Chondrocyte (in vitro differentiated cells): Measurements from ENCODE around the gene NCAPH2. TPM values are rescaled to one million over a fixed set of nuclear protein-coding genes. Genes with fewer than 3 reads are reported as not detected.

Source experiments
- DNase-seq: peaks from one replicate; pipeline ENCODE4 v3.0.0; 2021; ENCODE audit warnings: mixed read lengths, low spot score
- H3K27ac Mint-ChIP-seq: one replicate; pipeline ENCODE4 v1.8.0; 2021; ENCODE audit warnings: mild to moderate bottlenecking, moderate library complexity, mixed read lengths; ENCODE audit not compliant: unreplicated experiment
- H3K27me3 Mint-ChIP-seq: 2 replicates; pipeline ENCODE4 v1.8.0; 2021; ENCODE audit warnings: low read depth, mixed read lengths
- H3K36me3 Mint-ChIP-seq: 2 replicates; pipeline ENCODE4 v1.8.0; 2021; ENCODE audit warnings: low read depth, mixed read lengths
- H3K4me1 Mint-ChIP-seq: 2 replicates; pipeline ENCODE4 v1.8.0; 2021; ENCODE audit warnings: low read depth, mild to moderate bottlenecking, mixed read lengths
- H3K4me3 Mint-ChIP-seq: one replicate; pipeline ENCODE4 v1.8.0; 2021; ENCODE audit warnings: mild to moderate bottlenecking, moderate library complexity, mixed read lengths; ENCODE audit not compliant: unreplicated experiment
- H3K9me3 Mint-ChIP-seq: 2 replicates; pipeline ENCODE4 v1.8.0; 2021; ENCODE audit warnings: low read depth, mixed read lengths
- CTCF ChIP-seq: fragments of 200-600 bp; sonication (generic); IDR thresholded peaks from 2 replicates; pipeline ENCODE4 v1.5.0; 2021; ENCODE audit warnings: antibody characterized with exemption, mild to moderate bottlenecking, moderate library complexity
- total RNA-seq: library from RNA; stranded (reverse); gene quantifications from 3 replicates; pipeline ENCODE4 v1.2.1, GENCODE V29; 2021

Gene NCAPH2
- total RNA-seq, 1 donor from 2014 or later = 38.9 TPM

GRCh38 chr22:50488006-50488677 lies 19.9 kb upstream of the NCAPH2 start:
- H3K4me3 Mint-ChIP-seq = no peak overlapping the region
- no peaks in the 10 kb centered on the region for H3K27me3 Mint-ChIP-seq

GRCh38 chr22:50488886-50489285 lies 19.1 kb upstream of the NCAPH2 start:
- H3K27ac Mint-ChIP-seq = no peak overlapping the region
- DNase-seq = no peak
- no peak for TF ChIP-seq CTCF
- no peaks in the 10 kb centered on the region for H3K27me3 Mint-ChIP-seq
- peaks cover 2% of the 10 kb centered on the region for H3K36me3 Mint-ChIP-seq
- H3K4me1 Mint-ChIP-seq = peaks cover 20% of the 10 kb centered on the region
- H3K4me3 Mint-ChIP-seq = no peak overlapping the region
- no peaks in the 10 kb centered on the region for H3K9me3 Mint-ChIP-seq

More at GRCh38 chr22:50488006-50488677, 19.9 kb upstream of the NCAPH2 start:
- Mint-ChIP-seq H3K4me1 (peaks cover 23% of the 10 kb centered on the region), H3K27ac (no peak overlapping the region), H3K36me3 (peaks cover 2% of the 10 kb centered on the region), H3K9me3 (no peaks in the 10 kb centered on the region)
- no peak for TF ChIP-seq CTCF
- DNase-seq = no peak

- TF ChIP-seq CTCF = no peak
- Mint-ChIP-seq H3K27ac (no peak overlapping the region), H3K4me3 (no peak overlapping the region), H3K4me1 (peaks cover 16% of the 10 kb centered on the region), H3K27me3 (no peaks in the 10 kb centered on the region), H3K36me3 (no peaks in the 10 kb centered on the region), H3K9me3 (no peaks in the 10 kb centered on the region)
- DNase-seq = peak; percentile 93
These were observed 18.4 kb upstream of the NCAPH2 start for GRCh38 chr22:50489363-50490243.

GRCh38 chr22:50490531-50491308 lies 17.3 kb upstream of the NCAPH2 start:
- no peak for DNase-seq
- Mint-ChIP-seq H3K4me3 (no peak overlapping the region), H3K27ac (peak overlapping the region; percentile 72), H3K27me3 (no peaks in the 10 kb centered on the region), H3K9me3 (no peaks in the 10 kb centered on the region), H3K4me1 (peaks cover 10% of the 10 kb centered on the region), H3K36me3 (no peaks in the 10 kb centered on the region)
- TF ChIP-seq CTCF = no peak

GRCh38 chr22:50497093-50497492 lies 10.9 kb upstream of the NCAPH2 start:
- no peak overlapping the region for H3K4me3 Mint-ChIP-seq

More at GRCh38 chr22:50497093-50497492, 10.9 kb upstream of the NCAPH2 start:
- Mint-ChIP-seq H3K27ac (no peak overlapping the region), H3K9me3 (no peaks in the 10 kb centered on the region), H3K36me3 (peaks cover 3% of the 10 kb centered on the region), H3K4me1 (no peaks in the 10 kb centered on the region), H3K27me3 (no peaks in the 10 kb centered on the region)
- TF ChIP-seq CTCF = no peak
- no peak for DNase-seq
